H1 (cell line): ENCODE data around the gene KCNJ9. TPM values are rescaled to one million over a fixed set of nuclear protein-coding genes. Genes with fewer than 3 reads are reported as not detected.

Source experiments
- CTCF ChIA-PET: fragments of 300-600 bp; sonication (Branson Sonifier 250); formaldehyde crosslinking; loops from one replicate; lab custom pipeline; 2021; ENCODE audit not compliant: partially characterized antibody; lab: Charles Lee
- POLR2A ChIA-PET: fragments of 300-600 bp; sonication (Branson Sonifier 250); formaldehyde crosslinking; loops from one replicate; lab custom pipeline; 2021; ENCODE audit warnings: inconsistent platforms; ENCODE audit not compliant: partially characterized antibody; lab: Charles Lee
- DNase-seq, 2 experiments: peaks; one replicate each; pipeline versions ENCODE4 v3.0.0 to v3.0.0-alpha.2; 2010 to 2022; ENCODE audit warnings: low spot score in 2 of 2, low read depth in 1 of 2, mixed read lengths in 1 of 2
- FAIRE-seq: peaks from 2 replicates; lab custom pipeline; 2011; peaks lifted over from hg19 to GRCh38; lab: Jason Lieb, UNC
- H2AFZ ChIP-seq: 2 replicates; pipeline ENCODE4 v1.8.1; 2012; ENCODE audit warnings: low read length, inconsistent platforms
- H2AK5ac ChIP-seq: 2 replicates; pipeline ENCODE4 v1.6.1; 2013; ENCODE audit warnings: low read depth, low read length
- H2BK120ac ChIP-seq: replicated peaks from 2 replicates; pipeline ENCODE3; 2013; ENCODE audit warnings: low read depth, low read length, inconsistent platforms
- H2BK12ac ChIP-seq: 2 replicates; pipeline ENCODE4 v1.6.1; 2013; ENCODE audit warnings: low read depth, low read length
- H2BK15ac ChIP-seq: 2 replicates; pipeline ENCODE4 v1.6.1; 2013; ENCODE audit warnings: low read length
- H2BK20ac ChIP-seq: 2 replicates; pipeline ENCODE4 v1.6.1; 2013; ENCODE audit warnings: low read length
- H2BK5ac ChIP-seq: 2 replicates; pipeline ENCODE4 v1.6.1; 2013; ENCODE audit warnings: low read depth, low read length
- H3K14ac ChIP-seq: 2 replicates; pipeline ENCODE4 v1.6.1; 2013; ENCODE audit warnings: inconsistent platforms; ENCODE audit not compliant: insufficient read length
- H3K18ac ChIP-seq: 2 replicates; pipeline ENCODE4 v1.6.1; 2013; ENCODE audit warnings: low read length; ENCODE audit errors: extremely low read depth
- H3K23ac ChIP-seq: 2 replicates; pipeline ENCODE4 v1.6.1; 2013; ENCODE audit warnings: inconsistent platforms; ENCODE audit not compliant: insufficient read length
- H3K23me2 ChIP-seq: 2 replicates; pipeline ENCODE4 v1.6.1; 2013; ENCODE audit warnings: low read depth, low read length
- H3K27ac ChIP-seq: 2 replicates; pipeline ENCODE4 v1.6.1; 2011; ENCODE audit warnings: low read depth, low read length, inconsistent platforms
- H3K27me3 ChIP-seq, 4 experiments: replicated peaks in 1 of 4; 1 replicate in 1 of 4; 2 replicates in 3 of 4; pipeline versions ENCODE4 v1.6.1 to v1.8.1; 2011 to 2013; ENCODE audit warnings: low read length in 3 of 4, mild to moderate bottlenecking in 3 of 4, inconsistent platforms in 2 of 4, mixed read lengths in 2 of 4, moderate library complexity in 1 of 4; ENCODE audit not compliant: control insufficient read depth in 3 of 4, insufficient read depth in 3 of 4; ENCODE audit errors: extremely low read depth in 1 of 4
- H3K36me3 ChIP-seq, 4 experiments: 2 replicates each; pipeline versions ENCODE4 v1.6.1 to v1.8.1; 2011 to 2013; ENCODE audit warnings: mild to moderate bottlenecking in 4 of 4, low read length in 3 of 4, moderate library complexity in 2 of 4, control low read depth in 1 of 4, inconsistent platforms in 1 of 4; ENCODE audit not compliant: insufficient read depth in 4 of 4, control insufficient read depth in 2 of 4
- H3K4ac ChIP-seq: replicated peaks from 2 replicates; pipeline ENCODE3; 2013; ENCODE audit warnings: low read length, low read depth, mixed read lengths, inconsistent platforms; ENCODE audit not compliant: insufficient read length
- H3K4me1 ChIP-seq, 4 experiments: replicated peaks in 1 of 4; 1 replicate in 1 of 4; 2 replicates in 3 of 4; pipeline versions ENCODE4 v1.6.1 to v1.8.1; 2011 to 2013; ENCODE audit warnings: low read length in 3 of 4, inconsistent platforms in 2 of 4, mixed read lengths in 1 of 4; ENCODE audit not compliant: insufficient read depth in 4 of 4, control insufficient read depth in 3 of 4
- H3K4me2 ChIP-seq, 2 experiments: 2 replicates each; pipeline versions ENCODE4 v1.6.1 to v1.8.1; 2011 to 2013; ENCODE audit warnings: low read depth in 2 of 2, low read length in 2 of 2, control low read depth in 1 of 2, inconsistent platforms in 1 of 2, mild to moderate bottlenecking in 1 of 2; ENCODE audit not compliant: insufficient read depth in 1 of 2
- H3K4me3 ChIP-seq, 4 experiments: fragments of 200-600, 300-600 bp in 1 of 4; sonication (generic), shearing (Covaris generic), sonication (Bioruptor Twin) in 1 of 4; 2 replicates each; pipeline versions ENCODE4 v1.5.1 to v1.8.1; 2011 to 2016; ENCODE audit warnings: low read length in 4 of 4, low read depth in 3 of 4, control low read depth in 2 of 4, inconsistent platforms in 2 of 4, mild to moderate bottlenecking in 2 of 4, mixed read lengths in 1 of 4, moderate library complexity in 1 of 4; ENCODE audit not compliant: insufficient read depth in 2 of 4; ENCODE audit errors: extremely low read depth in 1 of 4
- H3K56ac ChIP-seq: replicated peaks from 2 replicates; pipeline ENCODE3; 2013; ENCODE audit warnings: low read depth, mild to moderate bottlenecking, mixed read lengths, low read length, inconsistent platforms; ENCODE audit not compliant: insufficient read length
- H3K79me1 ChIP-seq: 2 replicates; pipeline ENCODE4 v1.6.1; 2013; ENCODE audit warnings: low read depth, low read length, control low read depth
- H3K79me2 ChIP-seq, 2 experiments: 2 replicates each; pipeline versions ENCODE4 v1.6.1 to v1.8.1; 2012 to 2013; ENCODE audit warnings: low read length in 2 of 2, mild to moderate bottlenecking in 2 of 2, inconsistent platforms in 1 of 2; ENCODE audit not compliant: insufficient read depth in 2 of 2, control insufficient read depth in 1 of 2
- H3K9ac ChIP-seq, 4 experiments: replicated peaks in 1 of 4; 1 replicate in 1 of 4; 2 replicates in 3 of 4; pipeline versions ENCODE4 v1.6.1 to v1.8.1; 2011 to 2013; ENCODE audit warnings: low read depth in 3 of 4, low read length in 3 of 4, control low read depth in 2 of 4, mild to moderate bottlenecking in 2 of 4, moderate library complexity in 2 of 4, inconsistent platforms in 1 of 4; ENCODE audit errors: extremely low read depth in 1 of 4
- H3K9me3 ChIP-seq, 2 experiments: 2 replicates each; pipeline versions ENCODE4 v1.6.1 to v1.8.1; 2012 to 2013; ENCODE audit warnings: mild to moderate bottlenecking in 2 of 2, moderate library complexity in 2 of 2, control low read depth in 1 of 2, inconsistent platforms in 1 of 2, low read depth in 1 of 2, low read length in 1 of 2, mixed read lengths in 1 of 2; ENCODE audit not compliant: insufficient read depth in 2 of 2
- H4K20me1 ChIP-seq, 2 experiments: replicated peaks in 1 of 2; 2 replicates each; pipeline versions ENCODE3 to v1.8.1; 2011 to 2013; ENCODE audit warnings: inconsistent platforms in 2 of 2, low read length in 2 of 2, mild to moderate bottlenecking in 1 of 2; ENCODE audit not compliant: insufficient read depth in 2 of 2, control insufficient read depth in 1 of 2
- H4K5ac ChIP-seq: 2 replicates; pipeline ENCODE4 v1.6.1; 2013; ENCODE audit warnings: low read length, low read depth, mixed read lengths, inconsistent platforms; ENCODE audit not compliant: insufficient read length
- H4K8ac ChIP-seq: 2 replicates; pipeline ENCODE4 v1.8.0; 2013; ENCODE audit warnings: mild to moderate bottlenecking, moderate library complexity, low read length, inconsistent platforms; ENCODE audit not compliant: insufficient read depth; ENCODE audit errors: extremely low read depth
- H4K91ac ChIP-seq: replicated peaks from 2 replicates; pipeline ENCODE3; 2013; ENCODE audit warnings: low read length, mixed read lengths, inconsistent platforms; ENCODE audit not compliant: insufficient read length
- HDAC6 ChIP-seq: IDR thresholded peaks from one replicate; pipeline ENCODE4 v1.7.1; 2012; ENCODE audit warnings: low read depth, mild to moderate bottlenecking, inconsistent platforms, low read length, moderate library complexity
- RNF2 ChIP-seq: fragments of 200-900, 300-1000 bp; sonication (generic); IDR thresholded peaks from 2 replicates; pipeline ENCODE4 v1.7.1; 2016; ENCODE audit warnings: borderline replicate concordance, low read depth, mild to moderate bottlenecking, antibody characterized with exemption, low read length; ENCODE audit not compliant: poor library complexity, severe bottlenecking; ENCODE audit errors: missing control alignments
- SAP30 ChIP-seq: fragments of 300-600 bp; sonication (generic); IDR thresholded peaks from 2 replicates; pipeline ENCODE4 v1.7.1; 2012; ENCODE audit warnings: low read length, moderate library complexity, mild to moderate bottlenecking, inconsistent platforms; ENCODE audit not compliant: insufficient read depth, insufficient replicate concordance
- SRF ChIP-seq: IDR thresholded peaks from 2 replicates; pipeline ENCODE4 v1.6.1; 2011; ENCODE audit warnings: mild to moderate bottlenecking, low read depth, low read length, moderate library complexity
- ZNF274 ChIP-seq: IDR thresholded peaks from 2 replicates; pipeline ENCODE4 v1.7.0; 2012; ENCODE audit warnings: low read length, borderline replicate concordance; ENCODE audit errors: extremely low read depth
- polyA plus RNA-seq, 7 experiments: library from polyadenylated mRNA; depleted of rRNA in 3 of 7; stranded (reverse) in 5 of 7; unstranded in 2 of 7; fragments of >200 nt in 5 of 7; fragments of 200-250 nt in 2 of 7; gene quantifications; 1 replicate in 5 of 7; 2 replicates in 1 of 7; 4 replicates in 1 of 7; pipeline versions ENCODE4 v1.2.1 to v1.2.3, GENCODE V29; 2011 to 2013; ENCODE audit warnings: missing spikeins in 2 of 7, mixed read lengths in 2 of 7
- total RNA-seq: library from RNA; stranded (reverse); fragmentation: NEBNext Ultra II Directional; extraction: Animal tissue kit (Norgen Biotek cat#: 25700); gene quantifications from 2 replicates; pipeline ENCODE4 v1.2.1, GENCODE V29; 2021

Gene KCNJ9
- total and polyA plus RNA-seq, 2 of the 8 experiments (the other 6 are each of a cell fraction or from before 2014, with no cell fraction given) = 0.02 to 0.13 TPM

DNA sequence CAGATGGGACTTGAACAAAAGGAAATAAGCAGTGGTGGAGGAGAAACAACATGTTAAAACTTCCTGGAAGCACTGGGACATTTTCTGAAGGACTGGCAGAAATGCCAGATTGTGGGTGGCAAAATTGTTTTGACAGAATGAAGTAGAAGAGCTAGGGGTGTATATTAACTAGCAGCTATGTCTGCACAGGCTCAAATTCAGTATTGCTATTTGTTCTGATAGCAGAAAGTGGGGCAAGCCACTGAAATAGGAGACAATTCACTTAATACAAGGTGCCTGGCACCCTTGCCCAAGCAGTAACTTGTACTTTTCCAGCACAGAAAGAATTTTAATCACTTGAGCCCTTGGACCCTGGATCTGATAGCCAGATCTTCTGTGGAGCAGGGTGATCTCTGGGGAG is 37.8 kb upstream of the KCNJ9 start:
- Histone ChIP-seq H3K18ac (no peak overlapping the region), H3K56ac (no peak overlapping the region), H3K4me2 (no peak overlapping the region), H3K23ac (no peak overlapping the region), H2BK15ac (no peak overlapping the region), H3K4ac (no peak overlapping the region), H4K91ac (no peak overlapping the region), H3K79me1 (no peaks in the 10 kb centered on the region; the same call in 1 of the 2 replicates), H3K27ac (no peak overlapping the region), H3K79me2 (no peaks in the 10 kb centered on the region), H4K8ac (no peak overlapping the region), H2BK12ac (no peak overlapping the region), H3K9me3 (no peaks in the 10 kb centered on the region), H3K4me3 (no peak overlapping the region), H3K14ac (no peak overlapping the region), H2AK5ac (no peak overlapping the region), H4K5ac (no peak overlapping the region), H2AFZ (no peak overlapping the region), H3K4me1 (peaks cover 9 to 21% (median 12%) of the 10 kb centered on the region in 4 experiments), H3K23me2 (no peaks in the 10 kb centered on the region; the same call in 1 of the 2 replicates), H2BK5ac (no peak overlapping the region), H3K36me3 (no peaks in the 10 kb centered on the region), H3K9ac (no peak overlapping the region), H2BK120ac (no peak overlapping the region), H3K27me3 (no peaks in the 10 kb centered on the region; a peak in 1 of 7 replicates), H2BK20ac (no peak overlapping the region), H4K20me1 (no peaks in the 10 kb centered on the region)
- CTCF ChIA-PET = interaction anchor here (0.9 to 46.4 kb wide), 3 partner anchors 10 to 119 kb away, joined by 3 to 1874 read pairs (median 7); partner anchors contain the start of genes IGSF8, KCNJ10 and KCNJ9
- TF ChIP-seq SAP30 = no peak
- no peak for TF ChIP-seq ZNF274
- TF ChIP-seq HDAC6 = no peak
- no peak for TF ChIP-seq RNF2
- no peak for TF ChIP-seq SRF
- FAIRE-seq (no peak), DNase-seq (no peak)
- POLR2A ChIA-PET = interaction anchor here (1.5 kb wide), 1 partner anchor 9 kb away, joined by 3 read pairs; no protein-coding TSS in a partner anchor
